GM21515 (cell line): ENCODE data around the gene SS18L1.

Experiments
- ATAC-seq: cut with Tn5 transposase; IDR thresholded peaks from one replicate; pipeline ENCODE4 v1.9.1; 2021; ENCODE audit not compliant: unreplicated experiment

Gene SS18L1

DNA sequence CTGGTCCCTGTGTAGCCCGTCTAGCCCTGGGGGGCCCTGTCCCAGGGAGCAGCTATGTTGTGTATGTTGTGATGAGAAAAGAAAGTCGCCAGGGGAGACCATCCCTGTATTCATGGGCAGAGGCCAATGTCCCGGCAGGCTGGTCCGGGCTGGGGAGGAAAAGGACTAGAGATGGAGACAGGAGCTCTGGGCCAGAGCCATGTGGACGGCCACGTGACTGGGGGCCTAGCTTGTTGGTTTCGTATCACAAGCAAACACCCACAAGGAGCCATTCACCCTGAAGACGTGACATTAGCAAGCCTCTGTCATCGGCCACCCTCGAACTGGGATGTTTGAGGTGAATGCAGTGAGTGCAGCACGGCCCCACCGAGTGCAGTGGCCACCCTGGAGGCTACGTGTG is 79.4 kb downstream of the SS18L1 start:
- ATAC-seq, result no peak

DNA sequence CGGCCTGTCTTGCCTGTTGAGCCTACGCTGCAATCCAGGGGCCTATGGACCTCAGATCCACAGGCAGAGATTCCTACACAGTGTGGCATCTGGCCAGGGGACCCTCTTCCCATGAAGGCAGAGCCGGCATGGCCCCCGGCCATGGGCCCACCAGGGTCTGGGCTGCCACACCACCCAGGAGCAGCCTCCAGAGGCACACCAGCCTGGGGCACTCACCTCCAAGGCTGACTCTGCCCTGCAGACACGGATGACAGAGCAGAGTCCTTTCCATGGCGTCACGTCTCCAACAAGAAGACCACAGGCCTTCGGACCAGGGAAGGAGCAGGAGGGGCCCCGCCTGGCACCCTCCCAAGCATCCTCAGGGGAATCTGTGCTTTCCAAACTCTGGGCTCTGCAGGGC is 80.0 kb downstream of the SS18L1 start:
- no peak for ATAC-seq

DNA sequence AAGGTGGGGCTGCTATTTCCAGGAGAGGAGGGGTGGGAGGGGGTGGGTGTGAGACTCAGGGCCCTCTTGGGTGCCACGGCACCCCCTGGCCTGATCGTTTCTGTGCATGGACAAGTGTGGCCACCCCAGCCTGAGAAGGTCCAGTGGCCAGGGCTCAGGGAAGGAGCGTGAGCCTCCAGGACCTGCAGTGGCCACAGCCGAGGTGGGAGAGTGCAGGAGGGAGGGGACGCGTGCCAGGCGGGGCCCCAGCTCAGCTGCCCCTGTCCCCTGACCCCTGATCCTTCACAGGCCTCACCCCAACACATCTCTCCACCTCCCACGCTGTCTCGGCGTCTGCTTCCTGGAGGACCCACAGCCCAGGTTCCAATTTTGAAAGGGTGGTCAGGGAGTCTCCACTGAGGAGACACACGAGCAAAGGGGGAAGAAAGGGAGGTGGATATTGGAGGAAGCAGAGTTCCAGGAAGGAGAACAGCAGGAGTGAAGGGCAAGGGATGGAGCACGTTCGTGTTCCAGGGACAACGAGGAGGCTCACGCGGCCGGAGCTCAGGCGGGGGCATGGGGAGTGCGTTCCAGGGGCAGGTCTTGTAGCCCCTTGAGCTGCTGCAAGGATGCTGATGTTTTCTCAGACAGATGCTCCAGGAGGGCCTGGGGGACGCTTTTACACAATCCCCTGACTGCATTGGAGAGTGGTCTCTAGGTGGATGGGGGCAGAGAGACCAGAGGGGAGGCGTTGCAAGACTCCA is 80.7 kb downstream of the SS18L1 start:
- no peak for ATAC-seq

DNA sequence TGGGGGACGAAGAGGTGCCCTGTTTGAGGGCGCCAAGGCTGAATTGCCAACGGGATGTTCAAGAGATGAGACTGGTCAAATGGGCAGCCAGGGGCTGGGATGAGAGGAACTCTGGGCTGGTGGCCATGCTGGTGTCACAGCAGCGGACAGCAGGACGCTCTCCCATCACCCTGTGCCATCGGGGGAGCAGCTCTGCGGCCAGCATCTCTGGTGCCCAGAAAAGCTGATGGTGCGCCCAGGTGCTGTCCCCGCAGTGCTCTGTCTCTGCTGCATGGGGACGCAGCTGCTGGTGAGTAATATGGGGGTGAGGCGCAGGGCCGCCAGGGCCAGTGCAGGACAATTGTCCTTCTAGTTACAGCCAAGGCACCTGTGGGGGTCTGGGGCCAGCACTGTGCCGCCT is 81.5 kb downstream of the SS18L1 start:
- ATAC-seq, result no peak

DNA sequence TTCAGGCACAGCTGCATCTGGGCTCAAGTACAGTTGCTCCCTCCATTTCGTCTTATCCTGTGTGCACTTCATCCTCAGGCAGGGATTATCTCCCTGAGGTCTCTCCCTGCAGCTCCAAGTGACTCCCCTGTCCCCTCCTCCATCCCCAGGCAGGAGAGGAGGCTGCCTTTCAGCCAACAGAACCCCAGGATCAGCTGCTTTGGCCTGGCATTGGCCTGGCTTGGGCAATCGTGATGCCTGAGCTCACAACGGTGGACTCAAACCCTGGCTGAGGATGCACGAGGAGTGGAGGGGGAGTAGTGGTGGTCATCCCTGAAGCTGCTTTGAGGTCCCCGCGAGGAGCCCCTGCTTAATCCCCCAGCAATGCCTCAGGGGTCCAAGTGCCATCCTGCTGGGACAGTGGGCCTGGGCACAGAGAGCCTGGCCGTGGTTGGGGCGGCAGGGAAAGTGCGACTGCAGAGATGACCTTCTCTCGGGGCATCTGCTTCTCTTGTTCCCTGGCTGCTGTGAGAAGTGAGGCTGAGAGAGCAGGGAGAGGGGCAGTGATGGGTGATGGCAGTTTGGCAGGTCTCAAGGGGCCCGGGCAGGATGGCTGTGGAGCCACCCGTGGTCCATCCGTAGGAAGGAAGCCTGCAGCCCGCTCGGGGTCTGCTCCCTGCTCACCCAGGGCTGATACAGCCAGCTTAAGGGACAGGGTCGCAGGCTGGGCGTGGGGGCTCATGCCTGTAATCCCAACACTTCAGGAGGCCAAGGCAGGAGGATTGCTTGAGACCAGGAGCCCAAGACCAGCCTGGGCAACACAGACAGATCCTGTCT is 82.5 kb downstream of the SS18L1 start:
- no peak for ATAC-seq

DNA sequence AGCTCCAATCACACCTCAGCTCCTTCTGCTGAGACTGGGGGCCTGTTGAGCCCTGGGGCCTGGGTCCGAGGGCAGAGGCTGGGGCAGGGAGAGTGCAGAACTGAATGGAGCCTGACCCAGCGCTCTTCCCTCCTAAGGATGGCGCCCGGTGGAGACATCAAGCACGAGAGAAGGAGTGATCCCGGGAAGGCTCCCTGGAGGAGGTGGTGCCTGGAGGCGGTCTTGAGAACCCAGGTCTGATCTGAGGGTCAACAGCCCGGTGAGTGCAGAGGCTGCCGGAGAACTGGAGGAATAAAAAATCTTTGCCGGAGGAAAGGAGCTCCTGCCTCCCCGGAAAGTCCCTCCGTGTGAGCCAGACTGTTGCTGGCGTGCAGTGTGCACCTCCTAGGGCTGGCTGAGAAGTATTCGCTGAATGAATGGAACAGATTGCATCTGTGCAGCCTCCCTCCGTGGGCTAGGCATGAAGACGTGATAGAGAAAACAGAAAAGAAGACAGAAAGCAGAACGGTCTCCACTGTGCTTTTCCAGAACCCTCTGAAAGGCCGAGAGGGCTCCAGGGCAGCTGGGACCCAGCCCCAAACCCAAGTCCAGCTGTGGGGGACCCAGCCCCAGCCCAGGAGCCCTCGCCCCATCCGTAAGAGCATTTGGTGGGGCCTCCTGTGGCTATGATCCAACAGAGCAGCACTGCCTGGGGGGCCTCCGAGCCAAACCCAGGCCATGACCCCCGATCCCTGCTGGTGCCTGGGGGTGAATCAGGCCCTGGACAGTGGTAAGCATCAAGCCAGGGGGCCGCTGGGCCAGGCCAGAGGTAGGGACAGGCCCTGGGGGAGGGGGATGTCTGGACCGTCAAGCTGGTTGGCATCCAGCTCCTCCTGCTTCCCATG is 83.4 kb downstream of the SS18L1 start:
- no peak for ATAC-seq

DNA sequence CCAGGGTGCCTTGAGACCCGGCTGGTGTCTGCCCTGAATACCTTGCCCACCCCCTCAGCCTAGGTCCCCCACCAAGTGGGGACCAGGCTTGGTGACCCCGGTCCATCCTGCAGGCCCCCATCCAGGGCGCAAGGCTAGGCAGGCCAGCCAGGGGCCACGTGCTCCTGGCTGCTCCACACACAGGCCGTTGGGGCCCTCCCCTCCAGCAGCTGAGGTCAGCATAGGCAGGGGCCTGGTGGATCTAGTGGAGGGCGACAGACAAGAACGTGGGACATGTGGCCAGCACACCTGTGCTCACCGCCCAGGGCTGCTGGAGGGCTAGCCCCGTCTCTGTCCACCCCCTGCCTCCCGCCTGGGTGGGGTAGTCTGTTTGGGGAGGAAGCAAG is 84.0 kb downstream of the SS18L1 start:
- no peak for ATAC-seq

DNA sequence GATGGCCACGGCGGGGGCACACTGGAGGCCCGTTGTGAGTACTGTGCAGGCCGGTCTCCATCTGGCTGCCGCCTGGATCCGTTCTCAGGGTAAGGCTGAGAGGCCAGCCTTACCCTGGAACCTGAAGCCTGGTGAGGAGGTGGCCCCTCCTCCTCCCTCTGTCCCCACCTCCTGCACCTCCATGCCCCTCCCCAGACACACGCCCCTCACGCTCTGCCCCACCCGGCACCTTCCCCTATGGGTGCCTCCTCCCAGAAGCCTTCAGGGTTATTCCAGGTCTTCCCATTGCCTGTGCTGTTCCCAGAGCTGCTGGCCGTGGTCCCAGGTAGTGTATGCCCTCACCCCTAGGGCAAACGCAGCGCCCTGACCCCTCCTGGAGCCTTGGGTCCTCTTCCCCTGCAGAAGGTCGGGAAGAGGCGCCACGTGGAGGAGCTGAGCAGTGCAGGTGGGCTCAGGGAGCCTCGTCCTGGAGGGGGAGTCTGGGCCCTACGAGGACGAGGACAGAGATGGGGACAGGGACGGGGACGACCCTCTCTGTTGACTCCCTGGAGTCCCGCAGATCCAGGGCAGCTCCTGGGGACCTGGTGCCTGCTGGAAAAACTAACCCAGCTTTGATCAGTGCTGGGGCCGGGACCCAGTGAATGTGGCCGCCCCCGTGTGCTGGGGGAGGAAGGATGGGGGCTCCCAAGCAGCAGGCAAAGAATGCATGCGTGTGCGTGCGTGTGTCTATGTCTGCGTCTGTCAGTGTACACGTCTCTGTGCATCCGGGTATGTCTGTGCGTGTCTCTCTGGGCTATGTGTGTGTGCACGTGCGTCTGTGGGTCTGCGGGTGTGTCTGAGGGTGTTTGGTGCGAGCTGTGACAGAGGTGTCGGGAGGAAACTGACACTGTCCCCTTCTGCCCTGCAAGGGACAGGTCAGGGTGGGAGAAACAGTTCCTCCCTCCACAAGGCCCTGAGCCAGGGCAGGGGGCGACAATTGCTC is 84.7 kb downstream of the SS18L1 start:
- ATAC-seq, result no peak

DNA sequence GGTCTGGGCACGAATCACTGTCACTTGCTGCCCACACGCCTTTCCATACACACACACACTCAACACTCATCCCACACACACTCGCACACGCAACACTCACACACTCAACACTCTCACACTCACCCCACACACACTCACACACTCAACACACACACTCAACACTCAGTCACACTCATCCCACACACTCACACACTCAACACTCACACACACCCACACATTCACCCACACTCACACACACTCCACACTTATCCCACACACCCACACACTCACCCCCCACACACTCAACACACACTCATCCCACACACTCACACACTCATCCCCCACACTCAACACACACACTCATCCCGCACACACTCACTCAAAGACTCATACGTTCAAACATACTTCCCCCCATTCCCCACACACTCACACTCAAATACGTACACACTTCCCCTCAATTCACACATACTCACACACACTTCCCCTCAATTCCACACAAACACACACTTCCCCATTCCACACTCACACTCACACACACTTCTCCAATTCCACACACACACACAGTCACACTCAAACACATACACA is 85.5 kb downstream of the SS18L1 start:
- no peak for ATAC-seq

DNA sequence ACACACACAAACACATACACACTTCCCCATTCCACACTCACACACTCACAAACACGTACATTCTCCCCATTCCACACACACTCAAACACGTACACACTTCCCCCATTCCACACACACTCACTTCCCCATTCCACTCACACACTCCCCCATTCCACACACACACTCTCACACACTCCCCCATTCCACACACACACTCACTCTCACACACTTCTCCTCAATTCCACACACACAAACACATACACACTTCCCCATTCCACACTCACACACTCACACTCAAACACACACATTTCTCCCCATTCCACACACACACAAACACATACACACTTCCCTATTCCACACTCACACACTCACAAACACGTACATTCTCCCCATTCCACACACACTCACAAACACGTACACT is 86.1 kb downstream of the SS18L1 start:
- ATAC-seq, result no peak

DNA sequence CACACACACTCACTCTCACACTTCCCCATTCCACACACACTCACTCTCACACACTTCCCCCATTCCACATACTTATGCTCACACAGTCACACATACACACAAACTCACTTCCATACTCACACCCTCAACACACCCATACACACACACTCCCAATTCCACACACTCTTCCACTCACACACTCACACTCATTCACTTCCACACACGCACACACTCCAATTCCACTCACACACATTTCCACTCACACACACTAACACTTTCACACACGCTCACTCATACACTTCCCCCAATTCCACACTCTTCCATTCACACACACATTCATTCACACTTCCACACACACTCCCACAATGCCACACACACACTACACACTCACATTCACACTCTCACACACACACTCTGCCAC is 86.7 kb downstream of the SS18L1 start:
- no peak for ATAC-seq

DNA sequence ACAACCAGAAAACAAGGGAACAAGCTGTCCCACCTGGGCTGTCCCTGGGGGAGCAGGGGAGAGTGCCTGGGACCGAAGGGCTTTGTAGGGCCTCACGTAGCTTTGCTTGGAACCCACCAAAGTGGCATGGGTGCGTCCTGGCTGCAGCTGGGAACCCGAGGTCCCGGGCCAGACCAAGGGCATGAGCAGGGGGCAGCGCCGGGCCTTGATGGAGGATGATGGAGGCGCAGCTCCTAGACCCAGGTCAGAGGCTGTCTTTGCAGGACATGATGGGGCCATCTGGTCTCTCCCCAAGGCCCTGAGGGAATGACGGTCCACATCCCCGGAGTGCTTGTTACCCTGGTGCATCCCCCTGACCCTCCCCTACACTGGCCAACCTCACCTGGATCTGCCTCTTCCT is 87.1 kb downstream of the SS18L1 start:
- ATAC-seq, result no peak

DNA sequence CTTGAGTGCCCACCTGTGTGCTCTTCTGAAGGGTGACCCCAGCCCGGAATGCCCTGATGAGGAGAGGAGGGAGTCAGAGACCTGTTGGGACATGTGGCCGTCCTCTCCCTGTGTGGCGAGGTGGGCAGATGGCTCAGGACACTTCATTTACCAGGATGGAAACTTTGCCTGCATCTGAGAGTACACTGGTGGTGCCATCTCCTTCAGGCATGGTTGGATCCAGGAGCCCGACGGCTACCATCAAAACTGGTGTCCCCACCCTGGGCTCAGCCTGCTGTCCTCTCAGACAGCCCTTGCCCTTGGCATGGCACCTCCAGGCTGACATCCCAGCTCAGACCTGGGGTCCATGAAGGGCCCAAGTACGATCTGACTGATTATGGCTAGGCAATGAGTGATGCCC is 87.7 kb downstream of the SS18L1 start:
- ATAC-seq, result no peak
